ENCODE measurements around the gene CHST15.

Gene CHST15

DNA sequence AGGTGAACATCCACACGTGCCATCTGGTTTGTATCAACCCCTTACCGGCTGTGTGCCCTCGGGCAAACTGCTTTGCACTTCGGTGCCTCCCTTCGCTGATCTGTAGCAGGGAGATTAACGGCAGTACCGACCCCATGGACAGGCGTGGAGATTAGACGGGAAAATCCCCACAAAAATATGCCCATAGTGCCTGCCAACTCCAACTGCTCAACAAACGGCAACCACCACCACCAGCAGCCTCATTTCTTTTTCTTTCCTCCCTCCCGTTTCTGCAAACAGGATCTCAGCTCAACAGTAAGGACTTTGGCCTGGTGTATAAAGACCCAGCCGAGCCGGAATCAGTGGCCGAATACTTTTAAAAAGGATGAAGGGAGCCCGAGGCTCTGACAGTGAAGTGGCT lies 31.0 kb downstream of the CHST15 start:
- Histone ChIP-seq H3K27me3 (ENCODE audit: control insufficient read depth, insufficient read depth, low read length) (no peaks in the 10 kb centered on the region), H3K4me3 (ENCODE audit: low read depth, low read length) (no peak overlapping the region), H3K36me3 (ENCODE audit: control insufficient read depth, insufficient read depth, low read length) (no peaks in the 10 kb centered on the region), H3K4me1 (ENCODE audit: control insufficient read depth, insufficient read depth, low read length) (peaks cover 34% of the 10 kb centered on the region), H3K27ac (ENCODE audit: low read depth, low read length) (no peak overlapping the region), H3K9me3 (ENCODE audit: control insufficient read depth, insufficient read depth, low read depth, low read length) (no peaks in the 10 kb centered on the region), H3K9ac (ENCODE audit: low read length) (no peak overlapping the region)

DNA sequence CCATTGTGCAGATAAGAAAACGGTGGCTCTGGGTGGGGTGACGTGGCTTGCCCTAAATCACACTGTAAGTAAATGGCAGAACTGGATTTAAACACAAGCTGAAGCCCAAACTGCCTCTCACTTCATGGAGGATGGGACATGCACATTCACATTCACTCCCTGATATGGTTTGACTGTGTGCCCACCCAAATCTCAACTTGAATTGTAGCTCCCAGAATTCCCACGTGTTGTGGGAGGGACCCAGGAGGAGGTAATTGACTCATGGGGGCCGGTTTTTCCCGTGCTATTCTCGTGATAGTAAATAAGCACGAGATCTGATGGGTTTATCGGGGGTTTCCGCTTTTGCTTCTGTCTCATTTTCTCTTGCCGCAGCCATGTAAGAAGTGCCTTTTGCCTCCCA lies 32.4 kb downstream of the CHST15 start:
- H3K9me3 ChIP-seq (ENCODE audit: control insufficient read depth, insufficient read depth, low read depth, low read length): no peaks in the 10 kb centered on the region
- H3K4me3 ChIP-seq (ENCODE audit: low read depth, low read length): no peak overlapping the region
- no peaks in the 10 kb centered on the region for H3K27me3 ChIP-seq (ENCODE audit: control insufficient read depth, insufficient read depth, low read length)
- H3K27ac ChIP-seq (ENCODE audit: low read depth, low read length): no peak overlapping the region
- H3K4me1 ChIP-seq (ENCODE audit: control insufficient read depth, insufficient read depth, low read length): peaks cover 25% of the 10 kb centered on the region
- no peak overlapping the region for H3K9ac ChIP-seq (ENCODE audit: low read length)
- H3K36me3 ChIP-seq (ENCODE audit: control insufficient read depth, insufficient read depth, low read length): no peaks in the 10 kb centered on the region

DNA sequence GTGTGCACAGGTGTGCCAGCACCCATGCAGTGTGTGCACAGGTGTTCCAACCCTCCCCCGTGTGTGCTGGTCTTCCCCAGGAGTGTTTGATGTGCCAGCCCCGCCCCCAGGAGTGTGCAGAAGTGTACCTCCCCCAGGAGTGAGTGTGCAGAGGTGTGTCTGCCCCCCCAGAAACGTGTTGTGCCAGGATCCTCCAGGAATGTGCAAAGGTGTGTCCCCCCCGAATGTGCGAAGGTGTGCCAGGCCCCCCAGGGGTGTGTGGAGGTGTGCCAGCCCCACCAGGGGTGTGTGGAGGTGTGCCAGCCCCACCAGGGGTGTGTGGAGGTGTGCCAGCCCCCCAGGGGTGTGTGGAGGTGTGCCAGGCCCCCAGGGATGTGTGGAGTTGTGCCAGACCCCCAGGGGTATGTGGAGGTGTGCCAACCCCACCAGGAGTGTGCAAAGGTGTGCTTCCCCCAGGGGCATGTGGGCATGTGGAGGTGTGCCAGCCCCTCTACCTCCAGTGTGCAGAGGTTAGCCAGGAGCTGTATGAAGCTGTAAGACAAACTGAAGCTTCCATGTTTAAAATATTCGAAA lies 33.2 kb downstream of the CHST15 start:
- no peak overlapping the region for H3K4me3 ChIP-seq (ENCODE audit: low read depth, low read length)
- no peak overlapping the region for H3K27ac ChIP-seq (ENCODE audit: low read depth, low read length)
- H3K9ac ChIP-seq (ENCODE audit: low read length): no peak overlapping the region
- H3K36me3 ChIP-seq (ENCODE audit: control insufficient read depth, insufficient read depth, low read length): no peaks in the 10 kb centered on the region
- no peaks in the 10 kb centered on the region for H3K27me3 ChIP-seq (ENCODE audit: control insufficient read depth, insufficient read depth, low read length)
- H3K4me1 ChIP-seq (ENCODE audit: control insufficient read depth, insufficient read depth, low read length): peaks cover 17% of the 10 kb centered on the region
- H3K9me3 ChIP-seq (ENCODE audit: control insufficient read depth, insufficient read depth, low read depth, low read length): no peaks in the 10 kb centered on the region

DNA sequence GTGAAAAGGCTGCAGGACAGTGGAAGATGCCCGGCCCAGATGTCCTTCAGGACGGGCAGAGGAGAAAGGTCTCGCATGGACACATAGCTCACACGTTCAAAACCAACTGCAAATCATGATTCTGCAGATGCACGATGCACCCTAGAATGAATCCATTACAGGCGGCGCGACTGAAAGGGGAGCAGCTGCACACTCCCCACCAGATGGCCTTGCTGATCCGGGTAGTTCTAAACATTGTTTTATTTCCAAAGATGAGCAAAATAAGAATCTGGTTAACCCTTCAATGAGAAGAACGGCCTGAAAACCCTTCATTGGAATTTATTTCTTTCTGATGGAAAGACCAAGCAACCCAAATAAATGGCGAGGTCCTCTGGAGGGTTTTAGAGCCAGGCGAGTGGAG lies 33.8 kb downstream of the CHST15 start:
- no peaks in the 10 kb centered on the region for H3K9me3 ChIP-seq (ENCODE audit: control insufficient read depth, insufficient read depth, low read depth, low read length)
- no peak overlapping the region for H3K9ac ChIP-seq (ENCODE audit: low read length)

DNA sequence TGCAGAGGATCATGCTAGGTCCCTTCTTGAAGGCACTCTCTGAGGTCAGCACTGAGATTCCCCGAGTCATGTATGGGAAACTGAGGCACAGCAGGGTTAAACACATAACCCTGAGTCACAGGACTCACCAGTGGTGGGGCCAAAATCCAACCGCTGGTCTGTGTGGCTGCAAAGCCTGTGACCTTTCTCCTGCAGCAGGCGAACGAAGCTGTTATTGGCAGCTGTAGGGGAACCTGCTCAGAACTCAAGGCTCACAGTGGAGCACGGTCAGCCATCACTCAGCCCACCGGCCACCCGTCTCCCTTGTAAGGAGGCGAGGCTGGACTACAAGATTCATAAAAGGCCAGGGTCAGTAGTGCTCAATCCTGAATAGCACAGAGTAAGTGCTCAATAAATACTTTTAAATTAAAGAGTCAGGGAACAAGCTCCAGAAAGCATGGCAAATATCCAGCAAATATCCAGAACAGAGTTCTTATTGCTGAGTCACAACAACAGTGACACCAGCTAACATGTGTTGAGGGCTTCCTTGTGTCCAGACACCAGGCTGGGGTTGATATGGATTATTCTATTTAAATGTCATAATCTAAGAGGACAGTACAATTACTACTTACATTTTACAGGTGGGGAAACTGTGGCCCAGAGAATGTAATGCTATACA lies 34.9 kb downstream of the CHST15 start:
- no peaks in the 10 kb centered on the region for H3K36me3 ChIP-seq (ENCODE audit: control insufficient read depth, insufficient read depth, low read length)
- no peak overlapping the region for H3K4me3 ChIP-seq (ENCODE audit: low read depth, low read length)
- H3K9ac ChIP-seq (ENCODE audit: low read length): no peak overlapping the region
- H3K4me1 ChIP-seq (ENCODE audit: control insufficient read depth, insufficient read depth, low read length): peaks cover 20% of the 10 kb centered on the region
- H3K9me3 ChIP-seq (ENCODE audit: control insufficient read depth, insufficient read depth, low read depth, low read length): no peaks in the 10 kb centered on the region
- no peaks in the 10 kb centered on the region for H3K27me3 ChIP-seq (ENCODE audit: control insufficient read depth, insufficient read depth, low read length)
- no peak overlapping the region for H3K27ac ChIP-seq (ENCODE audit: low read depth, low read length)

More for the DNA sequence above, 33.8 kb downstream of the CHST15 start:
- H3K27ac ChIP-seq (ENCODE audit: low read depth, low read length): no peak overlapping the region
- H3K4me3 ChIP-seq (ENCODE audit: low read depth, low read length): no peak overlapping the region
- no peaks in the 10 kb centered on the region for H3K36me3 ChIP-seq (ENCODE audit: control insufficient read depth, insufficient read depth, low read length)
- H3K4me1 ChIP-seq (ENCODE audit: control insufficient read depth, insufficient read depth, low read length): peaks cover 14% of the 10 kb centered on the region
- no peaks in the 10 kb centered on the region for H3K27me3 ChIP-seq (ENCODE audit: control insufficient read depth, insufficient read depth, low read length)

DNA sequence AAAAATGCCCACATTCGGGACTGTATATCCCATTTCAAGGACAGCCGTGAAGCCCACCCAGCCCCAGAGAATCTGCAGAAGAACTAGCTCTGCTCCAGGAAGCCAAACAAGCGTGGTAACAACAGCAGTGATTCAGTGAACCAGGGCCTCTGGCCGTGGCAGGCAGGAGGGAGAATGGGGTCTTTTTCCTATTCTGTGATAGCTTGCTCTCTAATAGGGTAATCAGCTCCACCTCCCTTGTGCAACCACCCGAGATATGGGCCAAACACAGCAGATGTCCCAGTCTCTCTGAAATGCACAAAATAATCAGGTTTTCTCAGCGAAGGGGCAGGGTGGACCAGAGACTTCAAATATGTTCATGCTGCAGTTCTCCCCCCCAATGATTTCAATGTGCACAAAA lies 35.8 kb downstream of the CHST15 start:
- no peak overlapping the region for H3K9ac ChIP-seq (ENCODE audit: low read length)

DNA sequence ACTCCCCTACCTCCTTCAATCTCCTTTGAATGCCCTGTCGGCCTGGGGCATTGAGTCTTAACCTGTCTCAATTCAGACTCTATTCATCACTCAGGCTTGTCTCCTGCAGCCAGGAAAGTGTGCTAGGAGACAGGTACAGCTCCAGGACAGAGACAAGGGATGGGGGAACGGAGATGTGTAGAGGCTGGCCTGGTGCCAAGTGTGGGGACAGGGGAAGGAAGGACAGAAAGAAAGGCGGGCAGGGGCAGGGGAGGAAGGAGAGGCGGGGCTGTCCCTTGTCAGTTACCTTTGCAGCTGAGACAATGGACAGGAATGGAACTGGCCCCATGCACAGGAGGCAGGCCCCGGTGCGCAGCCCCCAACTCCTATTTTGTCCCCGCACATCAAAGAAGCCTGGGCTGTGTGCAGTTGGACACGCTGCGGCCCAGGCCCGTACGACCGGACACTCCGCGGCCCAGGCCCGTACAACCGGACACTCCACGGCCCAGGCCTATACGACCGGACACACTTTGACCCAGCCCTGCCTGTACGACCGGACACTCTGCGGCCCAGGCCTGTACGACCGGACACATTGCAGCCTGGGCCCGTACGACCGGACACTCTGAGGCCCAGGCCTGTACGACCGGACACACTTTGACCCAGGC lies 36.9 kb downstream of the CHST15 start:
- H3K27ac ChIP-seq (ENCODE audit: low read depth, low read length): no peak overlapping the region
- H3K9ac ChIP-seq (ENCODE audit: low read length): no peak overlapping the region
- H3K27me3 ChIP-seq (ENCODE audit: control insufficient read depth, insufficient read depth, low read length): no peaks in the 10 kb centered on the region
- no peaks in the 10 kb centered on the region for H3K9me3 ChIP-seq (ENCODE audit: control insufficient read depth, insufficient read depth, low read depth, low read length)
- no peaks in the 10 kb centered on the region for H3K36me3 ChIP-seq (ENCODE audit: control insufficient read depth, insufficient read depth, low read length)
- H3K4me1 ChIP-seq (ENCODE audit: control insufficient read depth, insufficient read depth, low read length): peaks cover 18% of the 10 kb centered on the region
- no peak overlapping the region for H3K4me3 ChIP-seq (ENCODE audit: low read depth, low read length)

More for the DNA sequence above, 35.8 kb downstream of the CHST15 start:
- peaks cover 18% of the 10 kb centered on the region for H3K4me1 ChIP-seq (ENCODE audit: control insufficient read depth, insufficient read depth, low read length)
- no peaks in the 10 kb centered on the region for H3K27me3 ChIP-seq (ENCODE audit: control insufficient read depth, insufficient read depth, low read length)
- H3K27ac ChIP-seq (ENCODE audit: low read depth, low read length): no peak overlapping the region
- no peak overlapping the region for H3K4me3 ChIP-seq (ENCODE audit: low read depth, low read length)
- H3K9me3 ChIP-seq (ENCODE audit: control insufficient read depth, insufficient read depth, low read depth, low read length): no peaks in the 10 kb centered on the region
- no peaks in the 10 kb centered on the region for H3K36me3 ChIP-seq (ENCODE audit: control insufficient read depth, insufficient read depth, low read length)

DNA sequence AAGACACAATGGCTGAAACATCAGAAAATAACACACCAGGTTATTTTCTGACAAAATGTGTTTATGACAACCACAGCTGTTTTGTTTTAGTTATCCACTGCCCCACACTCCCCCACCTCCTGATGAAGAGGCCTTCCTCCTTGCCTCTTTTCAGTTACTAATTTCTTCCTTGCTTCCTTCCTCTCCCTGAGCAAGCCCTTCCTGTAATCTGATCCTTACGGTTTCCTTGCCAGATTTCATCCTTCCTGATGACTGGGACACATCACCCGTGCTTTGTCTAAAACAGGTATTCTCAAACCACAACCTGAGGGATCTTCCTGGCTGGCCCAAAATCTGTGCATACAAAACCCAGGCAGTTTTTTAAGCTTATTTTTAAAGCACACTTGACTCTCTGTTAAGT lies 39.4 kb downstream of the CHST15 start:
- peaks cover 27% of the 10 kb centered on the region for H3K4me1 ChIP-seq (ENCODE audit: control insufficient read depth, insufficient read depth, low read length)
- H3K9me3 ChIP-seq (ENCODE audit: control insufficient read depth, insufficient read depth, low read depth, low read length): no peaks in the 10 kb centered on the region
- H3K27me3 ChIP-seq (ENCODE audit: control insufficient read depth, insufficient read depth, low read length): no peaks in the 10 kb centered on the region
- H3K4me3 ChIP-seq (ENCODE audit: low read depth, low read length): no peak overlapping the region
- no peak overlapping the region for H3K27ac ChIP-seq (ENCODE audit: low read depth, low read length)
- H3K36me3 ChIP-seq (ENCODE audit: control insufficient read depth, insufficient read depth, low read length): no peaks in the 10 kb centered on the region
- H3K9ac ChIP-seq (ENCODE audit: low read length): no peak overlapping the region

DNA sequence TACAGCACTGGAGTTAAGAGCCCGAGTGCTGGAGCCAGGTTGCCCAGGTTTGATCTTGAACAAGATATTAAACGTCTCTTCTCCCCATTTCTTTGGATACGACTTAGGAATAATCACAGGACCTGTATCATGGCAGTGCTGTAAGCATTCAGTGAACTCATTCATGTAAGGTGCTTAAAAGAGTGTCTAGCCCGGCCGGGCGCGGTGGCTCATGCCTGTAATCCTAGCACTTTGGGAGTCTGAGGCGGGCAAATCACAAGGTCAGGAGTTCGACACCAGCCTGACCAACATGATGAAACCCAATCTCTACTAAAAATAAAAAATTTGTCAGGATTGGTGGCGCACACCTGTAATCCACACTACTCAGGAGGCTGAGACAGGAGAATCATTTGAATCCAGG lies 40.8 kb downstream of the CHST15 start:
- Histone ChIP-seq H3K9me3 (ENCODE audit: control insufficient read depth, insufficient read depth, low read depth, low read length) (no peaks in the 10 kb centered on the region), H3K4me3 (ENCODE audit: low read depth, low read length) (no peak overlapping the region), H3K36me3 (ENCODE audit: control insufficient read depth, insufficient read depth, low read length) (no peaks in the 10 kb centered on the region), H3K27me3 (ENCODE audit: control insufficient read depth, insufficient read depth, low read length) (no peaks in the 10 kb centered on the region), H3K4me1 (ENCODE audit: control insufficient read depth, insufficient read depth, low read length) (peaks cover 37% of the 10 kb centered on the region), H3K27ac (ENCODE audit: low read depth, low read length) (no peak overlapping the region), H3K9ac (ENCODE audit: low read length) (no peak overlapping the region)

DNA sequence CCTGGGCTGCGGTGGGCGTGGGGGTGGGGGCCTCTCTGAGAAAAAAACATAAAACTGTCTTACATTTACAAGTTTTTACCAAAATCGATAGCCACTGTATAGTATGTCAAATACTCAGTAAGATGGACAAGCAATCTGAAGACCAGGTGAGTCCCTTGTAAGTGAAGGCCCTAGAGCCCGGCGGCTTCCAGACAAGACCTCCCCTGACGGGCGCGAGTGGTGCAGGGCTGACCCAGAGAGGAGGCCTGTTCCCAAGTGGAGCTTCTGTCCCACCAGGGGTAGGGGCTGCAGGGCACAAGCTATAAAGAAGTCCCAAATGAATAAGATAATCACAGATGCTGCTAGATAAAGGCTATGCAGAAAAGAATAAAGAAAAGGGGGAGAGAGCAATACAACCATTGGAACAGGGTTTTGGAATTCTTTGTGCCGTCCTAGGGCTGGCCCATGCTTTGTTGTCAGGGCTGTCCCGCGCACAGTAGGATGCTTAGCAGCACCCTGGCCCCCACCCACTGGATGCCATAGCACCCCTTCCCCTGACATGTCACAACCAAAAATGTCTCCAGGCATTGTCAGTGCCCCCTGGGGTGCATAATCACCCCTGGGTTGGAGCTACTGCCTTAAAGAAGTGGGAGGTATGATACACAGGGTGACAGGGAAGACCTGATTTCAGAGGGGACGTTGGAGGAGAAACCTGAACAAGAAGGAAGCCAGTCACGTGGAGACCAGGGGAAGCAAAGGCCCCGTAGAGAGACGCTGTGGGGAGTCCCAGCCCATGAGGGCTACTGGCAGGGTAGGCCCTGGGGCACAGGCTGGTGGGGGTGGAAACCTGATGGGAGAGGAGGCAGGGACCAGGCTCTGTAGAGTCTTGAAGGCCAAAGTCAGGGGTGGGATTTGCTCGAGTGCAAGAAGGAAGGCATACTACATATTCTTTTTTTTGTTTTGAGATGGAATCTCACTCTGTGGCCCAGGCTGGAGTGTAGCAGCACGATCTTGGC lies 43.1 kb downstream of the CHST15 start:
- peaks cover 33% of the 10 kb centered on the region for H3K4me1 ChIP-seq (ENCODE audit: control insufficient read depth, insufficient read depth, low read length)
- H3K27ac ChIP-seq (ENCODE audit: low read depth, low read length): no peak overlapping the region
- H3K4me3 ChIP-seq (ENCODE audit: low read depth, low read length): no peak overlapping the region
- H3K27me3 ChIP-seq (ENCODE audit: control insufficient read depth, insufficient read depth, low read length): no peaks in the 10 kb centered on the region
- no peaks in the 10 kb centered on the region for H3K36me3 ChIP-seq (ENCODE audit: control insufficient read depth, insufficient read depth, low read length)
- no peaks in the 10 kb centered on the region for H3K9me3 ChIP-seq (ENCODE audit: control insufficient read depth, insufficient read depth, low read depth, low read length)
- no peak overlapping the region for H3K9ac ChIP-seq (ENCODE audit: low read length)

Data from HUES6 (cell line).